ENCODE measurements around the gene DOK1.

DOK1 gene

GRCh38 chr2:74525717-74526648 is 28.5 kb upstream of the DOK1 start, which contains the start of gene DQX1:
TSS of gene DQX1 (minus strand) at chr2:74526231. CDS start at chr2:74525729, 502 bp downstream.
- peak; percentile 28 for DNase-seq

- no peak for DNase-seq
Observed at GRCh38 chr2:74526649-74527230, 27.8 kb upstream of the DOK1 start.

DNA sequence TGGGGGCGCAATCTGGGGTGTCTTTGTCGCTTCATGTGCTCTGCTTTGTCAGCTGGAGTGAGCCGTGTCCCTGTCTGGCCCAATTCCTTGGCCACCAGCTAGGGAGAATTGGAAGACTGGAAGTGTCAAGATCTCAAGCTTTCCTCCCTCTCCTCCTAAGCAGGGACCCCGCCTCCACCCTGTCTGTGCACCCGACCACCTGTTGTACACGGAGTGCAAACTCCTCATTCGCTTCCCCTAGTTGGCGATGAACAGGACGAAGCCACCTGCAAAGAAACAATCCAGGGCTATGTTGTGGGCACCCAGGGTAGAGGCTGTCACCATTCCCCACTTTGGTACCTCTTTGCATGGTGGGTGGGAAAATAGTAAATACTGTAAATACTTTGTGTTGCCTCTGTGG is 26.8 kb upstream of the DOK1 start:
- DNase-seq: no peak

DNA sequence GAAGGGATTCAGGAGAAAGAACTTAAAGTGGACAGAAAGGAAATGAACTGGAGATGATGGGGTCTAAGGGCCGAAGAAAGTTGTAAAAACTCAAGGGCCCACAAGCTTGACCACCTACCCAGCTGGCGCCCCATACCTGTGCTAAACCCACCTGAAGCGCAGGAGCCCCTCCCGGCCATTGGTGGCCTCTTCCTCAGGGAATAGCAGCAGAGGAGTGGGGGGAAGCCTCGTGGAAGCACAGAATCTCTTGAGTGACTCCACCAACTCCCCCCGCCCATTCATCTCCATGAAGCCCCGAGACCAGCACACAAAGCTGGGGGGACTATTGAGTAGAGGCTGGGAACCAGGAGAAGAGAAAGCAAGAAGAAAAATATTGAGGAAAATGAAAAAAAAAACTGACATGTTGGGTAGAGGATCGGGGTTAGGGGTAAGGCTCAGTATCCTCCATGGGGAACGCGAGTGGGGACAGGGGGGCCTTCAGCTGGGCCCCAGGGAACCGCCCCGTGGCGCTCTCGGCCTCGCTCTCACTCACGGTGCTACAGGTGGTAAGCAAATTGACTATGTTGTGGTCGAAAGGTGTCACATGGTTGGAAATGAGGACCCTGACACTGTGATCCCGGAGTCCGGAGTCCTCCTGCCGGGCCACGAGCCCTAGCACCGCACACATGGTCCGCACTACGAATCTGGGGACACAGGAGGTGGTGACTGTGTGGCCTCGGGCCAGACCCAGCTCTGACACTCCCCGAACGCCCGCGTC is 25.7 kb upstream of the DOK1 start:
- DNase-seq: no peak

GRCh38 chr2:74529357-74530238 is 24.9 kb upstream of the DOK1 start, which contains the start of the genes AUP1 and HTRA2:
TSS of gene AUP1 (minus strand) at chr2:74529706. CDS start at chr2:74529629, 77 bp downstream.
TSS of gene HTRA2 (plus strand) at chr2:74529933. CDS start at chr2:74530007, 74 bp downstream.
- peak; percentile 87 for DNase-seq

GRCh38 chr2:74530239-74531187 is 24.0 kb upstream of the DOK1 start:
- DNase-seq: peak; percentile 50

GRCh38 chr2:74531666-74532065 is 22.9 kb upstream of the DOK1 start:
- no peak for DNase-seq

- DNase-seq: no peak
Observed at GRCh38 chr2:74532222-74532621, 22.3 kb upstream of the DOK1 start.

DNA sequence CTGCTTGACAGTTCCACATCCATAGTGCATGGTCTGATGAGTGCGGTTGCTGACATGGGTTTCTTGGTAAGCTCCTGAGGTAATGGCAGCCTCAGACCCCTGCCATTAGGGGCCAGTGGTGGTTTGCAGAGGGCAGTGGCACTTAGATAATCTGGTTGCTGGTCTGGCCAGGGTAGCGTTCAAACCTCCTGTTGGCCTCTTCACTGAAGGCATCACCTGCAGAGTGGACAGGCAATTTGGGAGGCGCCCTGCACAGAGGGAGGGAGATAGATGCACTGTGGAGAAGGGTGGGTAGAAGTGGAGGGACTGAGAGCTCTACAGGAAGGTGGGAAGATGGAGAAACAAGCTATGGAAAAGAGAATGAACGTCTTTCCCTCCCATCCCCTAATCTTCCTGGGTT is 21.1 kb upstream of the DOK1 start:
- no peak for DNase-seq

- DNase-seq: no peak
Observed at GRCh38 chr2:74534411-74534810, 20.1 kb upstream of the DOK1 start.

- no peak for DNase-seq
Observed at GRCh38 chr2:74535440-74535965, 19.0 kb upstream of the DOK1 start.

GRCh38 chr2:74536166-74536950 is 18.2 kb upstream of the DOK1 start:
- DNase-seq: no peak

- DNase-seq: no peak
Observed at GRCh38 chr2:74537140-74537539, 17.4 kb upstream of the DOK1 start.

DNA sequence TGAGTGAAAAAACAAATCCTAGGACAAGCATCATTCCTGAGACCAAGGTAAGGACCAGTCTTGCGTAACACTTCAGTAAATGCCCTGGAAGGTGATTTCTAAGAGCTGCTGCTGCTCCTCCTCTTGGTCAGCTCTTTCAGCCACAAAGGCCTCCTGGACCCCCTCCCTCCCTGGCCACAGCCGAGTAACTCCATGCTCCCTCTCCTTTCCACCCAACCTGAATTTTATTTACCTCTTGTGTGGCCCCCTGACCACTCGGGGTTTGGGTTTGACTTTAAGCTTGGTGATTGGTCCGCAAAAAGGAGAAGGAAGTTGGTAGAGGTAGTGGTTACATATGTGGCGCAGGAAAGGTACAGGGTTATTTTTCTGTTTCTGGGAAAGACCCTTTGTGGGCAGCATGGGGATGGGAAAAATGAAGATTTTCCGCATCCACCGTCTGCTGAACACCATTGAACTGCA is 15.6 kb upstream of the DOK1 start:
- no peak for DNase-seq

DNA sequence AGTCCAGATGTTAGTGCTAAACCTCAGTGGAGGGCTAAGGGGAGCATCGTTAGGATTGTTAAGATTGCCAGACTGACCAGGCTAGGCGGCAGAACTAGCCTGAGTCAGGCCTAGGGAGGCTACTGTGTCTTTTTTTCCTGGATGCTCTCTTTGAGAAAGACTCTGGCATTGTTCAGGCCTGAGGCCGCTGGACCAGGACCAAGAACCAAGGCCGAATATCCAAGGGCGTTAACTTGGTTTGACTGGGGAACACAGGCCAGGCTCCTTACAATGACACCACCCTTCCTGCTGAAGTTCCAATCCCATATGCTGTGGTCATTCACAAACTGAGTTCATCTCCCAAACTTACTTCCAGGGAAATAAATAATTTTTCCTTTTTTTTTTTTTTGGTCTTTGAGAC is 14.2 kb upstream of the DOK1 start:
- DNase-seq: no peak

- DNase-seq: no peak
Observed at GRCh38 chr2:74542978-74543377, 11.5 kb upstream of the DOK1 start.

DNA sequence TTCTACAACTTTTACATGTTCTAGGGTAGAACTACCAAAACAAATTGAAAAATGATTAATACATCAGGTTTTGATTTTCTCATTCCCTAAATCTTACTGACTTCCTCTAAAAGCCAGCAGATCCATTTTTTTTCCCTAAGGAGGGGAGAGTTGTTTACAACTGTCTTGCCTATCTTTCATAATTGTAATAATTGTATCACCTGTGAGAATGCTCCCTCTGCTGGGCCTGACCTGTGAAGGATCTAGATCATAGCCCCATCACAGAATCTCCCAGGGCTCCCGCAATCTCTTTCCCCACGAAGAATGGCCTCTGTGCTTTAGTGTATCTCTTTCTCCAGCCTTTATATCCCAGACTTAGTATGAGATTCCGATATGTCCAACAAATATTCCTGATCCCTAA is 9.9 kb upstream of the DOK1 start:
- DNase-seq: peak; percentile 38

- DNase-seq: no peak
Observed at GRCh38 chr2:74546004-74546403, 8.5 kb upstream of the DOK1 start.

- no peak for DNase-seq
Observed at GRCh38 chr2:74548285-74548899, 6.1 kb upstream of the DOK1 start.

Measured in CD4-positive, alpha-beta T cell treated with Interleukin-6 for 4 hours (primary cell).